MG63 (cell line): ENCODE measurements around the gene DACH2. TPM values are rescaled to one million over a fixed set of nuclear protein-coding genes. Genes with fewer than 3 reads are reported as not detected.
"Not testable (repeated sequence)": the region's sequence is repeated elsewhere in the genome, so short reads cannot be mapped to it uniquely, and the experiment has no call there.

Experiments used
- DNase-seq: peaks from one replicate; pipeline ENCODE4 v3.0.0-alpha.2; 2020
- H3K27me3 ChIP-seq: fragments of 250-450 bp; sonication (Bioruptor Pico); 2 replicates; pipeline ENCODE4 v1.5.1; 2020; ENCODE audit warnings: mild to moderate bottlenecking, moderate library complexity
- H3K36me3 ChIP-seq: fragments of 250-450 bp; sonication (Bioruptor Pico); 2 replicates; pipeline ENCODE4 v1.5.1; 2020; ENCODE audit warnings: mild to moderate bottlenecking, moderate library complexity
- H3K4me3 ChIP-seq: fragments of 250-450 bp; sonication (Bioruptor Pico); 2 replicates; pipeline ENCODE4 v1.5.1; 2020; ENCODE audit warnings: mild to moderate bottlenecking, moderate library complexity
- H3K9me3 ChIP-seq: fragments of 250-450 bp; sonication (Bioruptor Pico); 2 replicates; pipeline ENCODE4 v1.5.1; 2020; ENCODE audit warnings: mild to moderate bottlenecking, moderate library complexity
- total RNA-seq: library from RNA; depleted of rRNA; stranded (reverse); fragments of >200 nt; shearing (Covaris generic); gene quantifications from 2 replicates; pipeline ENCODE4 v1.2.3, GENCODE V29; 2014; ENCODE audit warnings: low replicate concordance; rRNA removed

Gene DACH2
- not detected in 2 replicates for total RNA-seq

GRCh38 chrX:86148024-86148511 lies at the start of gene DACH2:
Gene DACH2, plus strand, starts transcription at chrX:86148451.
- peak; percentile 31 for DNase-seq
- Histone ChIP-seq H3K4me3 (no peak within 1 kb of the TSS), H3K27me3 (0 out of 2 replicates have a peak, but pooled peaks cover 2% of the 10 kb centered on the region), H3K9me3 (no peaks in the 10 kb centered on the region), H3K36me3 (no peaks in the 10 kb centered on the region)

GRCh38 chrX:86102341-86102740 lies 45.9 kb upstream of the DACH2 start:
- Histone ChIP-seq H3K27me3 (no peaks in the 10 kb centered on the region), H3K36me3 (no peaks in the 10 kb centered on the region), H3K4me3 (no peak overlapping the region), H3K9me3 (no peaks in the 10 kb centered on the region)
- no peak for DNase-seq

- no peak overlapping the region for H3K4me3 ChIP-seq
- no peak for DNase-seq
- H3K36me3 ChIP-seq = no peaks in the 10 kb centered on the region
- no peaks in the 10 kb centered on the region for H3K27me3 ChIP-seq
- H3K9me3 ChIP-seq = no peaks in the 10 kb centered on the region
Observed at GRCh38 chrX:86103061-86103460, 45.2 kb upstream of the DACH2 start.

- Histone ChIP-seq H3K9me3 (no peaks in the 10 kb centered on the region), H3K27me3 (no peaks in the 10 kb centered on the region), H3K36me3 (no peaks in the 10 kb centered on the region), H3K4me3 (no peak overlapping the region)
- no peak for DNase-seq
Observed at GRCh38 chrX:86104526-86104925, 43.7 kb upstream of the DACH2 start.

GRCh38 chrX:86121916-86122315 lies 26.3 kb upstream of the DACH2 start:
- no peaks in the 10 kb centered on the region for H3K36me3 ChIP-seq
- no peak overlapping the region for H3K4me3 ChIP-seq
- no peaks in the 10 kb centered on the region for H3K27me3 ChIP-seq
- no peaks in the 10 kb centered on the region for H3K9me3 ChIP-seq
- DNase-seq = no peak

GRCh38 chrX:86133761-86134160 lies 14.5 kb upstream of the DACH2 start:
- Histone ChIP-seq H3K4me3 (no peak overlapping the region), H3K27me3 (no peaks in the 10 kb centered on the region), H3K36me3 (no peaks in the 10 kb centered on the region), H3K9me3 (no peaks in the 10 kb centered on the region)
- no peak for DNase-seq

DNA sequence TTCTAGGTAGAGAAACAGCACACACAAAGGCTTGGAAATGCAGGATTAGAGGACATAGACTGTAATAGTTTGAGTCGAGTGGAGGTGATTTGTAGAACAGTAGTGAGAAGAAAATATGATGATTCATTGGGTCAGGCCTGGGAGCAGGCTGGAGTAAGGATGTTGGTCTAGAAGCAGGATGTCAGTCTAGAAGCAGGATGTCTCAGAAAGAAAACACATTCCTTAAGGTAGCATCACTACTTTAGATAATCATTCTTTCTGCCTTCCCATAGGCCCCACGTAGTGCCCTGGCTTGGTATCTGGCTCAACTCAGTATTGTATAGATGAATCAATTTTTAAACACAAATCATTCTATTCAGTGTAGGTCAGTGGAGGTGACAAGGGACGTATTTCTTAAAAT lies 11.2 kb upstream of the DACH2 start:
- DNase-seq = no peak

GRCh38 chrX:86141786-86142185 lies 6.5 kb upstream of the DACH2 start:
- DNase-seq = no peak
- no peaks in the 10 kb centered on the region for H3K9me3 ChIP-seq
- no peaks in the 10 kb centered on the region for H3K27me3 ChIP-seq
- H3K4me3 ChIP-seq = no peak overlapping the region
- H3K36me3 ChIP-seq = no peaks in the 10 kb centered on the region

More for the DNA sequence above, 11.2 kb upstream of the DACH2 start:
- H3K27me3 ChIP-seq = no peaks in the 10 kb centered on the region
- no peak overlapping the region for H3K4me3 ChIP-seq
- H3K9me3 ChIP-seq = no peaks in the 10 kb centered on the region
- H3K36me3 ChIP-seq = no peaks in the 10 kb centered on the region

- H3K27me3 ChIP-seq = 0 out of 2 replicates have a peak, but pooled peaks cover 2% of the 10 kb centered on the region
- DNase-seq = no peak
- no peaks in the 10 kb centered on the region for H3K9me3 ChIP-seq
- H3K4me3 ChIP-seq = no peak overlapping the region
- no peaks in the 10 kb centered on the region for H3K36me3 ChIP-seq
Observed at GRCh38 chrX:86146102-86146501, 2.1 kb upstream of the DACH2 start.

- 0 out of 2 replicates have a peak, but pooled peaks cover 2% of the 10 kb centered on the region for H3K27me3 ChIP-seq
- H3K9me3 ChIP-seq = no peaks in the 10 kb centered on the region
- DNase-seq = no peak
- H3K4me3 ChIP-seq = no peak overlapping the region
- no peaks in the 10 kb centered on the region for H3K36me3 ChIP-seq
Observed at GRCh38 chrX:86148594-86148993, 343 bp downstream of the DACH2 start.

DNA sequence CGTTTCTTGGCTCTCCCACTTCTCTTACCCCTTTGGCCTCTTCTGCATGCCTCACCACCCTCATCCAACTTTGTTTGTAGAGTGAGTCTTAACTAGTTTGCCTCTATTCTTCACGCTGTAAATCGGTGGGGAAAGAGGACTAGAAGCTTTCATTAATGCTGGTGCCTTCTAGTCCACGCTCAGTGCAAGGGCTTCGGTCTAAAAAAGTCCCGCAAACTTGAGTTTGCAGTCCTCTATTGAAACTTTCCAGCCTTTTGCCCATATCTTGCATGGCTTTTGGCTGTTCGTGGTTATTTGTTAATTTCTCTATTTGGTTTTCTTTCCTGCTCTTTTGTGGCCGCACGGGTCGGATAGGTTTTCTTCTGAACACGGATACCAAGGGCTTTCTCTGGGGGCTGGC lies 868 bp downstream of the DACH2 start:
- Histone ChIP-seq H3K36me3 (no peaks in the 10 kb centered on the region), H3K27me3 (0 out of 2 replicates have a peak, but pooled peaks cover 2% of the 10 kb centered on the region), H3K9me3 (no peaks in the 10 kb centered on the region), H3K4me3 (no peak overlapping the region)
- no peak for DNase-seq

GRCh38 chrX:86154553-86154952 lies 6.3 kb downstream of the DACH2 start:
- Histone ChIP-seq H3K4me3 (no peak overlapping the region), H3K27me3 (no peaks in the 10 kb centered on the region), H3K9me3 (no peaks in the 10 kb centered on the region), H3K36me3 (no peaks in the 10 kb centered on the region)
- DNase-seq = no peak

GRCh38 chrX:86171366-86171765 lies 23.1 kb downstream of the DACH2 start:
- DNase-seq = no peak
- H3K36me3 ChIP-seq = no peaks in the 10 kb centered on the region
- H3K27me3 ChIP-seq = no peaks in the 10 kb centered on the region
- H3K4me3 ChIP-seq = no peak overlapping the region
- no peaks in the 10 kb centered on the region for H3K9me3 ChIP-seq

GRCh38 chrX:86178906-86179305 lies 30.7 kb downstream of the DACH2 start:
- H3K36me3 ChIP-seq = no peaks in the 10 kb centered on the region
- DNase-seq = no peak
- no peaks in the 10 kb centered on the region for H3K27me3 ChIP-seq
- H3K9me3 ChIP-seq = no peaks in the 10 kb centered on the region
- no peak overlapping the region for H3K4me3 ChIP-seq

DNA sequence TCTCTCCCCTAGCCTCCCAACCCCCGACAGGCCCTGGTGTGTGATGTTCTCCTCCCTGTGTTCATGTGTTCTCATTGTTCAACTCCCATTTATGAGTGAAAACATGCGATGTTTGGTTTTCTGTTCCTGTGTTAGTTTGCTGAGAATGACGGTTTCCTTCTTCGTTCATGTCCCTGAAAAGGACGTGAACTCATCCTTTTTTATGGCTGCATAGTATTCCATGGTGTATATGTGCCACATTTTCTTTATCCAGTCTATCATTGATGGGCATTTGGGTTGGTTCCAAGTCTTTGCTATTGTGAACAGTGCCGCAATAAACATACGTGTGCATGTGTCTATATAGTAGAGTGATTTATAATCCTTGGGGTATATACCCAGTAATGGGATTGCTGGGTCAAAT lies 33.1 kb downstream of the DACH2 start:
- H3K27me3 ChIP-seq, H3K4me3 ChIP-seq, H3K36me3 ChIP-seq, H3K9me3 ChIP-seq, DNase-seq: not testable (repeated sequence)

GRCh38 chrX:86192827-86193226 lies 44.6 kb downstream of the DACH2 start:
- Histone ChIP-seq H3K36me3 (no peaks in the 10 kb centered on the region), H3K9me3 (no peaks in the 10 kb centered on the region), H3K27me3 (no peaks in the 10 kb centered on the region), H3K4me3 (no peak overlapping the region)
- no peak for DNase-seq

- no peak for DNase-seq
- Histone ChIP-seq H3K9me3 (no peaks in the 10 kb centered on the region), H3K4me3 (no peak overlapping the region), H3K36me3 (no peaks in the 10 kb centered on the region), H3K27me3 (no peaks in the 10 kb centered on the region)
Observed at GRCh38 chrX:86194758-86195157, 46.5 kb downstream of the DACH2 start.

DNA sequence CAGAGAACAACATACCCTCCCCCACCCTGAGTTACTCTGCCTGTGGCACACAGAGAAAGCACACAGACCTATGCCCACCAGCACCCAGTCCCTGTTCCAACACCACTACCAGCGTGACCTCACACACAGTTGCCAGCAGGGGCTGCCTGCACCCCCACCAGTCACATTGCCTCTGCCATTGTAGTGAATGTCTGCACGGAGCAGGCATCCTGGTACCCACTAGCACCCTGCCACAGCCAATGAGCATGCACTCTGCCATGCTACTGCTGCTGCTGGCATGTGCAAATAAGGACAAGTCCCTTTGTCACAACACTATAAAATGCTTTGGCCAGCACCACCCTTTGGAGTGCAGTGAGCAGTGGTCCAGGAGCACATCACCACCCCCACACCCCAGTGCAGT lies 47.1 kb downstream of the DACH2 start:
- no peaks in the 10 kb centered on the region for H3K36me3 ChIP-seq
- no peak for DNase-seq
- H3K9me3 ChIP-seq = no peaks in the 10 kb centered on the region
- H3K4me3 ChIP-seq = no peak overlapping the region
- H3K27me3 ChIP-seq = no peaks in the 10 kb centered on the region

DNA sequence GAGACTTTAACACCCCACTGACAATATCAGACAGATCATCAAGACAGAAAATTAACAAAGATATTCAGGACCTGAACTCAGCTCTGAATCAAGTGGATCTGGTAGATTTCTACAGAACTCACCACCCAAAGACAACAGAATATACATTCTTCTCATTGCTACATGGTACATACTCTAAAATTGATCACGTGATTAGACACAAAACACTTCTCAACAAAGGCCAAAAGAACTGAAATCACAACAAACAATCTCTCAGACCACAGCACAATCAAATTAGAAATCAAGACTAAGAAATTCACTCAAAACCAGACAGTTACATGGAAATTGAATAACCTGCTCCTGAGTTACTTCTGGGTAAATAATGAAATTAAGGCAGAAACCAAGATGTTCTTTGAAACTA lies 49.6 kb downstream of the DACH2 start:
- no peak for DNase-seq
- no peak overlapping the region for H3K4me3 ChIP-seq

More for the DNA sequence above, 49.6 kb downstream of the DACH2 start:
- Histone ChIP-seq H3K36me3 (no peaks in the 10 kb centered on the region), H3K27me3 (no peaks in the 10 kb centered on the region), H3K9me3 (no peaks in the 10 kb centered on the region)
